Neutrophil (primary cell): ENCODE measurements around the gene ETV3L.

Source experiments
- H3K27ac ChIP-seq: fragments of 200-600 bp; sonication (generic); 2 replicates; pipeline ENCODE4 v1.5.1; 2016; ENCODE audit warnings: mild to moderate bottlenecking, moderate library complexity
- H3K27me3 ChIP-seq: fragments of 200-600 bp; sonication (generic); 2 replicates; pipeline ENCODE4 v1.6.0; 2016; ENCODE audit warnings: mild to moderate bottlenecking
- H3K36me3 ChIP-seq: fragments of 200-600 bp; sonication (generic); 2 replicates; pipeline ENCODE4 v1.5.1; 2017
- H3K4me1 ChIP-seq, 2 experiments: fragments of 200-600 bp in 1 of 2; sonication (generic) in 1 of 2; 1 replicate in 1 of 2; 2 replicates in 1 of 2; pipeline versions ENCODE4 v1.5.1 to v1.6.1; 2013 to 2016; ENCODE audit warnings: low read depth in 1 of 2, low read length in 1 of 2, mild to moderate bottlenecking in 1 of 2, moderate library complexity in 1 of 2; ENCODE audit not compliant: control insufficient read depth in 1 of 2, insufficient read depth in 1 of 2
- H3K4me3 ChIP-seq, 2 experiments: fragments of 200-600 bp in 1 of 2; sonication (generic) in 1 of 2; 1 replicate in 1 of 2; 2 replicates in 1 of 2; pipeline ENCODE4 v1.5.1; 2013 to 2016; ENCODE audit warnings: low read depth in 1 of 2, low read length in 1 of 2, mild to moderate bottlenecking in 1 of 2, moderate library complexity in 1 of 2
- H3K9me3 ChIP-seq: fragments of 200-600 bp; sonication (generic); 2 replicates; pipeline ENCODE4 v1.5.1; 2016
- TF ChIP-seq, protein P1 (sequence below): fragments of 200-600 bp; sonication (generic); IDR thresholded peaks from 2 replicates; pipeline ENCODE4 v1.5.1; 2016; ENCODE audit warnings: antibody characterized with exemption

Gene ETV3L

GRCh38 chr1:157090771-157091170 lies 8.8 kb downstream of the ETV3L start:
- Histone ChIP-seq H3K27ac (no peak overlapping the region), H3K9me3 (no peaks in the 10 kb centered on the region), H3K4me3 (no peak overlapping the region), H3K36me3 (no peaks in the 10 kb centered on the region), H3K4me1 (no peaks in the 10 kb centered on the region), H3K27me3 (no peaks in the 10 kb centered on the region)
- TF ChIP-seq, protein P1, sequence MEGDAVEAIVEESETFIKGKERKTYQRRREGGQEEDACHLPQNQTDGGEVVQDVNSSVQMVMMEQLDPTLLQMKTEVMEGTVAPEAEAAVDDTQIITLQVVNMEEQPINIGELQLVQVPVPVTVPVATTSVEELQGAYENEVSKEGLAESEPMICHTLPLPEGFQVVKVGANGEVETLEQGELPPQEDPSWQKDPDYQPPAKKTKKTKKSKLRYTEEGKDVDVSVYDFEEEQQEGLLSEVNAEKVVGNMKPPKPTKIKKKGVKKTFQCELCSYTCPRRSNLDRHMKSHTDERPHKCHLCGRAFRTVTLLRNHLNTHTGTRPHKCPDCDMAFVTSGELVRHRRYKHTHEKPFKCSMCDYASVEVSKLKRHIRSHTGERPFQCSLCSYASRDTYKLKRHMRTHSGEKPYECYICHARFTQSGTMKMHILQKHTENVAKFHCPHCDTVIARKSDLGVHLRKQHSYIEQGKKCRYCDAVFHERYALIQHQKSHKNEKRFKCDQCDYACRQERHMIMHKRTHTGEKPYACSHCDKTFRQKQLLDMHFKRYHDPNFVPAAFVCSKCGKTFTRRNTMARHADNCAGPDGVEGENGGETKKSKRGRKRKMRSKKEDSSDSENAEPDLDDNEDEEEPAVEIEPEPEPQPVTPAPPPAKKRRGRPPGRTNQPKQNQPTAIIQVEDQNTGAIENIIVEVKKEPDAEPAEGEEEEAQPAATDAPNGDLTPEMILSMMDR, result no peak

DNA sequence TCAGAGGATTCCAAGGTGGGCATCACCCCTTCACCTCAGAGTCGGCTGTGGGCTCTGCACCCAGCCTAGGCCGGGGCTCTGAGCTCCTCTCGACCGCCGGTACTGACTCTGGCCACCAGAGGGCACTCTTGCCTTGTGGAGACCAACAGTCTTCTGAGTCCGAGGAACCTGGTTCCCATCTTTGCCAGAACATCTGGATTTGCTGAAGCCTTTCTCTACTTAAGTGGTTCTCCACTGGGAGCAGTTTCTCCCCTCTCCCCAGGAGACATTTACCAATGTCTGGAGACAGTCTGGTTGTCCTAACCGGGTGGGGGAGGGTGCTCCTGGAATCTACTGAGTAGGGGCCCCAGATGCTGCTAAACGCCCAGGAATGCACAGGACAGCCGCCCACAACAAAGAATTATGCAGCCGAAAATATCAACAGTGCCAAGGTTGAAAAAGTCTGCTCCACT lies 9.4 kb downstream of the ETV3L start:
- no peak overlapping the region for H3K4me3 ChIP-seq
- H3K4me1 ChIP-seq, result no peaks in the 10 kb centered on the region
- H3K27ac ChIP-seq, result no peak overlapping the region
- no peaks in the 10 kb centered on the region for H3K27me3 ChIP-seq
- TF ChIP-seq, protein P1, result peak; percentile 88
- H3K36me3 ChIP-seq, result no peaks in the 10 kb centered on the region
- H3K9me3 ChIP-seq, result no peaks in the 10 kb centered on the region

GRCh38 chr1:157089789-157090188 lies 9.8 kb downstream of the ETV3L start:
- TF ChIP-seq, protein P1, result no peak

DNA sequence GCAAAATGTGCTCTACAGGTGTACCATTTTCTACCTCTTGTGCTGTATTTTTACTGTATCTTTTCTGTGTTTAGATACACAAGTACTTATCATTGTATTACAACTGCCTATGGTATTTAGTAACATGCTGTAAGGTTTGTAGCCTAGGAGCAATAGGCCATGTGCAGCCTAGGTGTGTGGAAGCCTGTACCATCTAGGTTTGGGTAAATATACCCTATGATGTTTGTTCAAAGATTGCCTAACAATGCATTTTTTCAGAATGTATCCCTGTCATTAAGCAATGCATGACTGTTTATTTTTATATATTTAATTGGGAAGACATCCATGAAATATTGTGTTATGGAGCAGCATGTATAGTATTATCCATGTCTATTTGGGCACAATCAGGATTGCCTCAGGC lies 11.0 kb downstream of the ETV3L start:
- TF ChIP-seq, protein P1, result no peak
- Histone ChIP-seq H3K36me3 (no peaks in the 10 kb centered on the region), H3K9me3 (no peaks in the 10 kb centered on the region), H3K4me1 (no peaks in the 10 kb centered on the region), H3K4me3 (no peak overlapping the region), H3K27ac (no peak overlapping the region), H3K27me3 (no peaks in the 10 kb centered on the region)

More at GRCh38 chr1:157089789-157090188, 9.8 kb downstream of the ETV3L start:
- no peaks in the 10 kb centered on the region for H3K9me3 ChIP-seq
- H3K4me1 ChIP-seq, result no peaks in the 10 kb centered on the region
- H3K4me3 ChIP-seq, result no peak overlapping the region
- no peaks in the 10 kb centered on the region for H3K36me3 ChIP-seq
- no peak overlapping the region for H3K27ac ChIP-seq
- H3K27me3 ChIP-seq, result no peaks in the 10 kb centered on the region

GRCh38 chr1:157087030-157087429 lies 12.6 kb downstream of the ETV3L start:
- Histone ChIP-seq H3K27me3 (no peaks in the 10 kb centered on the region), H3K27ac (no peak overlapping the region), H3K4me3 (no peak overlapping the region), H3K9me3 (no peaks in the 10 kb centered on the region), H3K4me1 (no peaks in the 10 kb centered on the region), H3K36me3 (no peaks in the 10 kb centered on the region)
- TF ChIP-seq, protein P1, result no peak

GRCh38 chr1:157086299-157086698 lies 13.3 kb downstream of the ETV3L start:
- TF ChIP-seq, protein P1, result no peak
- Histone ChIP-seq H3K4me3 (no peak overlapping the region), H3K27me3 (no peaks in the 10 kb centered on the region)

More at GRCh38 chr1:157086299-157086698, 13.3 kb downstream of the ETV3L start:
- no peaks in the 10 kb centered on the region for H3K9me3 ChIP-seq
- no peaks in the 10 kb centered on the region for H3K36me3 ChIP-seq
- H3K27ac ChIP-seq, result no peak overlapping the region
- no peaks in the 10 kb centered on the region for H3K4me1 ChIP-seq
